HS-27A (cell line): ENCODE results near the gene CYP2C18.
"Not testable (repeated sequence)": the region's sequence is repeated elsewhere in the genome, so short reads cannot be mapped to it uniquely, and the experiment has no call there.

Experiments used
- DNase-seq: peaks from one replicate; pipeline ENCODE4 v3.0.0-alpha.2; 2012; ENCODE audit warnings: low read depth, missing footprints

CYP2C18 gene

GRCh38 chr10:94683214-94684054 is at the start of gene CYP2C18:
TSS of gene CYP2C18 (plus strand) at chr10:94683729. CDS start at chr10:94683820, 91 bp downstream.
- DNase-seq: no peak

- DNase-seq: not testable (repeated sequence)
These were observed 45.4 kb upstream of the CYP2C18 start for GRCh38 chr10:94638097-94638496.

- no peak for DNase-seq
These were observed 43.6 kb upstream of the CYP2C18 start for GRCh38 chr10:94639902-94640301.

- no peak for DNase-seq
These were observed 43.0 kb upstream of the CYP2C18 start for GRCh38 chr10:94640562-94640961.

- no peak for DNase-seq
These were observed 42.0 kb upstream of the CYP2C18 start for GRCh38 chr10:94641480-94641879.

- DNase-seq: no peak
These were observed 39.2 kb upstream of the CYP2C18 start for GRCh38 chr10:94644352-94644751.

GRCh38 chr10:94645285-94645684 is 38.2 kb upstream of the CYP2C18 start:
- DNase-seq: no peak

GRCh38 chr10:94655201-94655600 is 28.3 kb upstream of the CYP2C18 start:
- DNase-seq: not testable (repeated sequence)

GRCh38 chr10:94663061-94663460 is 20.5 kb upstream of the CYP2C18 start:
- not testable (repeated sequence) for DNase-seq

GRCh38 chr10:94666391-94667102 is 17.0 kb upstream of the CYP2C18 start:
- DNase-seq: no peak

- DNase-seq: no peak
These were observed 9.8 kb upstream of the CYP2C18 start for GRCh38 chr10:94673614-94674321.

GRCh38 chr10:94676496-94676895 is 7.0 kb upstream of the CYP2C18 start:
- no peak for DNase-seq

- DNase-seq: no peak
These were observed 5.8 kb upstream of the CYP2C18 start for GRCh38 chr10:94677691-94678090.

- DNase-seq: no peak
These were observed 5.1 kb upstream of the CYP2C18 start for GRCh38 chr10:94678475-94678874.

- no peak for DNase-seq
These were observed 3.0 kb upstream of the CYP2C18 start for GRCh38 chr10:94680544-94680943.

GRCh38 chr10:94682636-94683035 is 893 bp upstream of the CYP2C18 start:
- DNase-seq: not testable (repeated sequence)

- DNase-seq: no peak
These were observed 4.2 kb downstream of the CYP2C18 start for GRCh38 chr10:94687625-94688248.

- no peak for DNase-seq
These were observed 22.6 kb downstream of the CYP2C18 start for GRCh38 chr10:94706089-94706488.

- no peak for DNase-seq
These were observed 27.0 kb downstream of the CYP2C18 start for GRCh38 chr10:94710578-94710977.

GRCh38 chr10:94725871-94726270 is 42.3 kb downstream of the CYP2C18 start:
- DNase-seq: no peak

- DNase-seq: no peak
These were observed 51.7 kb downstream of the CYP2C18 start for GRCh38 chr10:94735197-94735596.

- no peak for DNase-seq
These were observed 55.1 kb downstream of the CYP2C18 start for GRCh38 chr10:94738588-94738987.
